ENCODE data around the gene KCNN4. TPM values are rescaled to one million over a fixed set of nuclear protein-coding genes. Genes with fewer than 3 reads are reported as not detected.
"Not testable (repeated sequence)": the region's sequence is repeated elsewhere in the genome, so short reads cannot be mapped to it uniquely, and the experiment has no call there.

Gene KCNN4
- 1.0 and 2.1 TPM in 2 replicates for total RNA-seq (2014; rRNA removed)
- 1.4 TPM for polyA plus RNA-seq (2012)

- peak; percentile 67 for DNase-seq (ENCODE audit: low read depth)
Observed at GRCh38 chr19:43780706-43781525, at the start of gene KCNN4. Gene KCNN4, minus strand, starts transcription at chr19:43780973. Its CDS starts 112 bp downstream, at chr19:43780861.

- peak; percentile 89 for DNase-seq (ENCODE audit: low read depth)
Observed at GRCh38 chr19:43826787-43827754, 46.3 kb upstream of the KCNN4 start, which contains the start of gene ZNF283. Gene ZNF283, plus strand, starts transcription at chr19:43827321. Its CDS starts 6,184 bp downstream, at chr19:43833505.

GRCh38 chr19:43824572-43824971, 43.8 kb upstream of the KCNN4 start:
- DNase-seq (ENCODE audit: low read depth) = not testable (repeated sequence)

GRCh38 chr19:43823856-43824255, 43.1 kb upstream of the KCNN4 start:
- DNase-seq (ENCODE audit: low read depth) = not testable (repeated sequence)

- no peak for DNase-seq (ENCODE audit: low read depth)
Observed at GRCh38 chr19:43820884-43821215, 40.1 kb upstream of the KCNN4 start.

GRCh38 chr19:43820098-43820883, 39.5 kb upstream of the KCNN4 start:
- DNase-seq (ENCODE audit: low read depth) = no peak

- DNase-seq (ENCODE audit: low read depth) = no peak
Observed at GRCh38 chr19:43818500-43818899, 37.7 kb upstream of the KCNN4 start.

- not testable (repeated sequence) for DNase-seq (ENCODE audit: low read depth)
Observed at GRCh38 chr19:43817454-43817853, 36.7 kb upstream of the KCNN4 start.

GRCh38 chr19:43814663-43815352, 34.0 kb upstream of the KCNN4 start:
- no peak for DNase-seq (ENCODE audit: low read depth)

GRCh38 chr19:43812688-43813087, 31.9 kb upstream of the KCNN4 start:
- no peak for DNase-seq (ENCODE audit: low read depth)

- DNase-seq (ENCODE audit: low read depth) = no peak
Observed at GRCh38 chr19:43812259-43812658, 31.5 kb upstream of the KCNN4 start.

GRCh38 chr19:43811837-43812236, 31.1 kb upstream of the KCNN4 start:
- no peak for DNase-seq (ENCODE audit: low read depth)

GRCh38 chr19:43809762-43810696, 29.3 kb upstream of the KCNN4 start:
- peak; percentile 59 for DNase-seq (ENCODE audit: low read depth)

GRCh38 chr19:43807651-43808050, 26.9 kb upstream of the KCNN4 start:
- DNase-seq (ENCODE audit: low read depth) = peak; percentile 55

GRCh38 chr19:43806848-43807247, 26.1 kb upstream of the KCNN4 start:
- DNase-seq (ENCODE audit: low read depth) = no peak

GRCh38 chr19:43806401-43806800, 25.6 kb upstream of the KCNN4 start:
- DNase-seq (ENCODE audit: low read depth) = not testable (repeated sequence)

GRCh38 chr19:43804432-43804831, 23.7 kb upstream of the KCNN4 start:
- no peak for DNase-seq (ENCODE audit: low read depth)

GRCh38 chr19:43802216-43802951, 21.6 kb upstream of the KCNN4 start, which contains the start of gene LYPD5:
Gene LYPD5, minus strand, starts transcription at chr19:43802447. Its CDS starts 67 bp downstream, at chr19:43802380.
- DNase-seq (ENCODE audit: low read depth) = no peak
